OCI-LY7 (cell line): ENCODE data around the gene TJP2. TPM values are rescaled to one million over a fixed set of nuclear protein-coding genes. Genes with fewer than 3 reads are reported as not detected.

Experiments
- BruUV-seq: library from RNA; stranded (reverse); fragments of 400-500 nt; replicated peaks from 2 replicates; lab custom pipeline; 2021; lab: Mats Ljungman, UMichigan
- CTCF ChIA-PET: fragments of 300-600 bp; sonication (Branson Sonifier 250); formaldehyde crosslinking; loops from one replicate; lab custom pipeline; 2022; ENCODE audit warnings: antibody characterized with exemption; ENCODE audit not compliant: unreplicated experiment; lab: Charles Lee
- POLR2A ChIA-PET: fragments of 300-600 bp; sonication (Branson Sonifier 250); formaldehyde crosslinking; loops from one replicate; lab custom pipeline; 2022; ENCODE audit warnings: antibody characterized with exemption; lab: Charles Lee
- DNase-seq: peaks from one replicate; pipeline ENCODE4 v3.0.0-alpha.2; 2015; ENCODE audit warnings: low spot score
- H2AFZ ChIP-seq: fragments of 200-600 bp; sonication (generic), shearing (Covaris generic); 2 replicates; pipeline ENCODE4 v1.6.1; 2014; ENCODE audit warnings: mild to moderate bottlenecking, antibody characterized with exemption, low read length, moderate library complexity
- H3K27ac ChIP-seq: fragments of 200-600 bp; sonication (generic); 2 replicates; pipeline ENCODE4 v1.5.1; 2014; ENCODE audit warnings: mixed run types, low read depth, mild to moderate bottlenecking, moderate library complexity, low read length, inconsistent platforms; ENCODE audit not compliant: poor library complexity, severe bottlenecking
- H3K36me3 ChIP-seq: fragments of 200-600 bp; sonication (generic); 2 replicates; pipeline ENCODE4 v1.6.1; 2014; ENCODE audit warnings: mild to moderate bottlenecking, antibody characterized with exemption, low read length, moderate library complexity, mixed read lengths; ENCODE audit not compliant: insufficient read depth
- H3K4me1 ChIP-seq: fragments of 200-600 bp; sonication (generic); 2 replicates; pipeline ENCODE4 v1.5.1; 2014; ENCODE audit warnings: mild to moderate bottlenecking, low read length; ENCODE audit not compliant: insufficient read depth, poor library complexity, severe bottlenecking
- H3K4me2 ChIP-seq: fragments of 200-600 bp; sonication (generic); 2 replicates; pipeline ENCODE4 v1.6.1; 2014; ENCODE audit warnings: mild to moderate bottlenecking, low read length
- H3K4me3 ChIP-seq: fragments of 200-600 bp; sonication (generic); 2 replicates; pipeline ENCODE4 v1.5.1; 2014; ENCODE audit warnings: mild to moderate bottlenecking, low read depth, low read length; ENCODE audit not compliant: poor library complexity, severe bottlenecking
- H3K79me2 ChIP-seq: fragments of 200-600 bp; sonication (generic); 2 replicates; pipeline ENCODE4 v1.6.1; 2016; ENCODE audit warnings: low read depth, mild to moderate bottlenecking, low read length, moderate library complexity, mixed read lengths; ENCODE audit not compliant: insufficient read depth
- H3K9me2 ChIP-seq: fragments of 200-600 bp; sonication (generic); 2 replicates; pipeline ENCODE4 v1.6.1; 2016; ENCODE audit warnings: mild to moderate bottlenecking, low read length, mixed read lengths; ENCODE audit not compliant: insufficient read depth
- H3K9me3 ChIP-seq: fragments of 200-600 bp; sonication (generic); 2 replicates; pipeline ENCODE4 v1.6.1; 2014; ENCODE audit warnings: mild to moderate bottlenecking, mixed run types, low read length, mixed read lengths
- H4K20me1 ChIP-seq: fragments of 200-600 bp; sonication (generic); 2 replicates; pipeline ENCODE4 v1.6.1; 2014; ENCODE audit warnings: mild to moderate bottlenecking, antibody characterized with exemption, low read length, moderate library complexity, mixed read lengths; ENCODE audit not compliant: insufficient read depth
- CTCF ChIP-seq: fragments of 200-600 bp; sonication (generic); conservative IDR thresholded peaks from 2 replicates; pipeline ENCODE4 v1.5.1; 2014; ENCODE audit warnings: mild to moderate bottlenecking, antibody characterized with exemption, low read length, moderate library complexity, mixed read lengths
- EZH2phosphoT487 ChIP-seq: fragments of 200-600 bp; sonication (generic); IDR thresholded peaks from 2 replicates; pipeline ENCODE4 v1.6.1; 2018; ENCODE audit warnings: low read depth, borderline replicate concordance, mild to moderate bottlenecking, mixed run types, antibody characterized with exemption, low read length, moderate library complexity, mixed read lengths
- intact Hi-C: fragments of 100-400 bp; cut with micrococcal nuclease; formaldehyde crosslinking; loops from one replicate; pipeline ENCODE4 v1.10.0; 2022; ENCODE audit not compliant: unreplicated experiment
- total RNA-seq, 2 experiments: library from RNA; depleted of rRNA in 1 of 2; stranded (reverse); fragments of >200 nt in 1 of 2; shearing (Covaris generic) in 1 of 2; gene quantifications; 2 replicates each; pipeline ENCODE4 v1.2.3, GENCODE V29; 2014 to 2022

TJP2 gene
- total RNA-seq, 2 experiments from 2014 or later: 15.1 to 18.0 TPM

GRCh38 chr9:69202556-69202955 is 28.5 kb downstream of the TJP2 start:
- no peak for TF ChIP-seq CTCF
- no peak for TF ChIP-seq EZH2phosphoT487
- no TSS peak for BruUV-seq
- Histone ChIP-seq H3K79me2 (no peaks in the 10 kb centered on the region), H3K4me3 (no peak overlapping the region), H3K27ac (no peak overlapping the region), H4K20me1 (no peaks in the 10 kb centered on the region), H3K36me3 (no peaks in the 10 kb centered on the region), H3K9me3 (no peaks in the 10 kb centered on the region), H3K4me1 (no peaks in the 10 kb centered on the region), H3K4me2 (no peak overlapping the region), H3K9me2 (no peaks in the 10 kb centered on the region), H2AFZ (no peak overlapping the region)
- intact Hi-C loops: no loop called here
- CTCF ChIA-PET: no interaction called here
- POLR2A ChIA-PET: interaction anchor here (0.7 to 2.1 kb wide), 2 partner anchors 9 to 11 kb away, joined by 4 to 7 read pairs; no protein-coding TSS in a partner anchor
- DNase-seq: no peak

- intact Hi-C loops: no loop called here
- Histone ChIP-seq H2AFZ (no peak overlapping the region), H4K20me1 (no peaks in the 10 kb centered on the region), H3K4me3 (no peak overlapping the region), H3K9me2 (no peaks in the 10 kb centered on the region), H3K4me1 (no peaks in the 10 kb centered on the region), H3K9me3 (no peaks in the 10 kb centered on the region), H3K36me3 (no peaks in the 10 kb centered on the region), H3K27ac (no peak overlapping the region), H3K79me2 (no peaks in the 10 kb centered on the region), H3K4me2 (no peak overlapping the region)
- no peak for DNase-seq
- no TSS peak for BruUV-seq
- no peak for TF ChIP-seq EZH2phosphoT487
- no peak for TF ChIP-seq CTCF
- POLR2A ChIA-PET: no interaction called here
- CTCF ChIA-PET: no interaction called here
Observed at GRCh38 chr9:69204326-69204725, 30.2 kb downstream of the TJP2 start.

GRCh38 chr9:69204849-69205248 is 30.8 kb downstream of the TJP2 start:
- no peaks in the 10 kb centered on the region for H4K20me1 ChIP-seq
- CTCF ChIA-PET: no interaction called here

More at GRCh38 chr9:69204849-69205248, 30.8 kb downstream of the TJP2 start:
- no peaks in the 10 kb centered on the region for H3K36me3 ChIP-seq
- no peaks in the 10 kb centered on the region for H3K9me3 ChIP-seq
- H3K4me2 ChIP-seq: no peak overlapping the region
- DNase-seq: no peak
- no peaks in the 10 kb centered on the region for H3K4me1 ChIP-seq
- intact Hi-C loops: no loop called here
- no peak overlapping the region for H3K27ac ChIP-seq
- no peaks in the 10 kb centered on the region for H3K79me2 ChIP-seq
- H3K9me2 ChIP-seq: no peaks in the 10 kb centered on the region
- H3K4me3 ChIP-seq: no peak overlapping the region
- BruUV-seq: no TSS peak
- POLR2A ChIA-PET: interaction anchor here (0.6 kb wide), 1 partner anchor 44 kb away, joined by 5 read pairs; no protein-coding TSS in a partner anchor
- TF ChIP-seq EZH2phosphoT487 (no peak), CTCF (no peak)
- H2AFZ ChIP-seq: no peak overlapping the region
